Calu3 (cell line): ENCODE data around the gene ITPR1. TPM values are rescaled to one million over a fixed set of nuclear protein-coding genes. Genes with fewer than 3 reads are reported as not detected.

Source experiments
- BruUV-seq: library from RNA; stranded (reverse); fragments of 400-500 nt; replicated peaks from 2 replicates; lab custom pipeline; 2021; lab: Mats Ljungman, UMichigan
- CTCF ChIA-PET: fragments of 300-600 bp; sonication (Branson Sonifier 250); formaldehyde crosslinking; loops from one replicate; lab custom pipeline; 2022; ENCODE audit warnings: antibody characterized with exemption; lab: Charles Lee
- DNase-seq: peaks from one replicate; pipeline ENCODE4 v3.0.0; 2022
- H3K27ac Mint-ChIP-seq: one replicate; pipeline ENCODE4 v1.8.0; 2022; ENCODE audit warnings: mixed read lengths; ENCODE audit not compliant: unreplicated experiment
- H3K27me3 Mint-ChIP-seq: one replicate; pipeline ENCODE4 v1.8.0; 2022; ENCODE audit warnings: mixed read lengths; ENCODE audit not compliant: unreplicated experiment
- H3K36me3 Mint-ChIP-seq: one replicate; pipeline ENCODE4 v1.8.0; 2022; ENCODE audit warnings: mild to moderate bottlenecking, moderate library complexity, mixed read lengths; ENCODE audit not compliant: insufficient read depth, unreplicated experiment
- H3K4me1 Mint-ChIP-seq: one replicate; pipeline ENCODE4 v1.8.0; 2022; ENCODE audit warnings: mild to moderate bottlenecking, low read depth, mixed read lengths; ENCODE audit not compliant: unreplicated experiment
- H3K4me3 Mint-ChIP-seq: one replicate; pipeline ENCODE4 v1.8.0; 2022; ENCODE audit warnings: mild to moderate bottlenecking, low read depth, moderate library complexity, mixed read lengths; ENCODE audit not compliant: unreplicated experiment
- H3K9me3 Mint-ChIP-seq: one replicate; pipeline ENCODE4 v1.8.0; 2022; ENCODE audit warnings: low read depth, mixed read lengths; ENCODE audit not compliant: unreplicated experiment
- CTCF ChIP-seq: fragments of 200-600 bp; IDR thresholded peaks from one replicate; pipeline ENCODE4 v1.8.0; 2022; ENCODE audit warnings: antibody characterized with exemption; ENCODE audit not compliant: unreplicated experiment
- intact Hi-C: fragments of 100-400 bp; cut with micrococcal nuclease; formaldehyde crosslinking; loops from one replicate; pipeline ENCODE4 v1.10.0; 2022; ENCODE audit not compliant: unreplicated experiment
- total RNA-seq: library from RNA; stranded (reverse); gene quantifications from 2 replicates; pipeline ENCODE4 v1.2.3, GENCODE V29; 2022

ITPR1 gene
- total RNA-seq, 1 experiment from 2014 or later, result 4.2 TPM

DNA sequence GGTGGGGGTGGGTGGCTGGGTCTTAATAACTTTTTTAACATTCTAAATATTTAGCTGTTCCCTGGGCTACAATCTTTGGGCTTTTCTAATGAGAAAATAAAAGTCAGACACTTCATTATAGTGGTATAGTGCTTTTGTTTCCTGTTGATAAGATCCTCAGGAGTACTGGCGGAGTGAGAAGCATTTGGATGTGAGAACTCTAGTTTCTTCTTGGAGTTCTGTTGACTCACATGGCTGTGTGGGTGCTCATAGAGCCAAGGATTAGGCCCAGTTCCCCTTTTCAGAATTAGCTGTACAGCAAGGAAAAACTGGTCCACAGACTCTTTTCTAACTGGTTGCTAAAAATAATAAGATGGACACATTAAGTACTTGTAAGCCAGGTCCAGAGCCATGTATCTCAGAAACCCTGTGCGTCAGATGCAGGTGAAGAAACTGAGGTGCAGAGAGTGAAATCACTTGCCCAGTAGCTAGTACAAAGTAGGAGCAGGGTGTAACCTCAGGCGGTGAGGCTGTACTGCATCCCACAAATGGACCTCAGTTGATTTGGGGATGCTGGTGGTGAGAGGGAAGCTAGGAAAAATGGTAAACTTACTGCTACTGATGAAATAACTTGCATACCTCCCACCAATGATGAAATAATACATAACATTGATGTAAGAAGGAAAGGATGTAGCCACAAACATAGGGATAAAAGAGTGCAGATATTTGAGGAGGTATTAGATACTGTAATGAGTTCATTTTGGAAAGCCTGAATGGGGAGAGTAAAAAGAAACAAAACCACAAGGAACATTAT lies 2.3 kb downstream of the ITPR1 start:
- no peak for TF ChIP-seq CTCF
- intact Hi-C loops, result no loop called here
- peaks cover 7% of the 10 kb centered on the region for H3K4me1 Mint-ChIP-seq
- peaks cover 19% of the 10 kb centered on the region for H3K36me3 Mint-ChIP-seq
- H3K4me3 Mint-ChIP-seq, result no peak overlapping the region
- peaks cover 45% of the 10 kb centered on the region for H3K27me3 Mint-ChIP-seq
- CTCF ChIA-PET, result no interaction called here
- no peak overlapping the region for H3K27ac Mint-ChIP-seq
- no peaks in the 10 kb centered on the region for H3K9me3 Mint-ChIP-seq
- BruUV-seq, result no TSS peak
- no peak for DNase-seq

GRCh38 chr3:4496087-4496452 lies 2.9 kb downstream of the ITPR1 start:
- DNase-seq, result no peak
- Mint-ChIP-seq H3K27ac (no peak overlapping the region), H3K9me3 (no peaks in the 10 kb centered on the region), H3K36me3 (peaks cover 19% of the 10 kb centered on the region), H3K27me3 (peaks cover 39% of the 10 kb centered on the region), H3K4me1 (peaks cover 7% of the 10 kb centered on the region), H3K4me3 (no peak overlapping the region)
- TF ChIP-seq CTCF, result no peak
- BruUV-seq, result no TSS peak
- CTCF ChIA-PET, result no interaction called here
- intact Hi-C loops, result no loop called here

GRCh38 chr3:4497005-4497692 lies 4.0 kb downstream of the ITPR1 start:
- H3K27ac Mint-ChIP-seq, result no peak overlapping the region
- H3K36me3 Mint-ChIP-seq, result peaks cover 19% of the 10 kb centered on the region
- CTCF ChIA-PET, result no interaction called here
- intact Hi-C loops, result no loop called here
- BruUV-seq, result no TSS peak
- peaks cover 32% of the 10 kb centered on the region for H3K27me3 Mint-ChIP-seq
- H3K4me1 Mint-ChIP-seq, result peaks cover 7% of the 10 kb centered on the region
- no peak for TF ChIP-seq CTCF
- no peaks in the 10 kb centered on the region for H3K9me3 Mint-ChIP-seq
- no peak overlapping the region for H3K4me3 Mint-ChIP-seq
- DNase-seq, result no peak

GRCh38 chr3:4497843-4498324 lies 4.7 kb downstream of the ITPR1 start:
- intact Hi-C loops, result no loop called here
- Mint-ChIP-seq H3K27me3 (peaks cover 32% of the 10 kb centered on the region), H3K4me1 (peaks cover 7% of the 10 kb centered on the region), H3K36me3 (peaks cover 12% of the 10 kb centered on the region), H3K4me3 (no peak overlapping the region), H3K27ac (no peak overlapping the region), H3K9me3 (no peaks in the 10 kb centered on the region)
- CTCF ChIA-PET, result no interaction called here
- TF ChIP-seq CTCF, result no peak
- no TSS peak for BruUV-seq
- no peak for DNase-seq
